ENCODE measurements around the gene EEF2KMT. TPM values are rescaled to one million over a fixed set of nuclear protein-coding genes. Genes with fewer than 3 reads are reported as not detected.

Gene EEF2KMT
- total and polyA plus RNA-seq, 2 of the 13 experiments (the other 11 are each of a cell fraction or from before 2014, with no cell fraction given): 10.7 to 26.9 TPM

DNA sequence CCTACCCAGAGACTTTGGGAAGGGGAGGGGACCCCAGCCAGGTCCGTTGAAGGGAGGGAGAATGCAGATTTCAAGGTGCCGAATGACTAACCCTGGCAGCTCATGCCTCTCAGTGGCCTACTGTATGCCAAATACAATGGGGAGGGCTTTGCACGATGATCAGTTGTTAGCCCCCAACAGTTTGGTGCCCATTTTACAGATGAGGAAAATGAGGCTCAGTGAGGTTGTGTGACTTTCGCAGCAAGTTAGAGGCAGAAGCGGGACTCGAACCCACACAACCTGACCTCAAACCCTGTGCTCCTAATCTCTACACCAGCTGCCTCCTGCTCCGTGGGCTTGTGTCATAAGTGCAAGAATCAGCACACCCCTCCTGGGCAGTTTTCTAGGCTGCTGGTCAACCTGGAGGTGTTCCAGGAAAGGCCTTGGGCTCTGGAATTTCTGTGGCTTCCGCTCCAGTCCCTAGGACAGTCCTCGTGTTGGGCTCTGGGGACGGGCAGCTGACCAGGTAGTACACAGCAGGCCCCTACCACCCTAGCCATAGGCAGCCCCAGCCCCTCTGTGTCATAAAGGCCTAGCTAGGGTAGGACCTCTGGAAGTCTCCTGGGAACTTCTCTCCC lies 52.0 kb downstream of the EEF2KMT start (continued):
- TF ChIP-seq, protein P1, sequence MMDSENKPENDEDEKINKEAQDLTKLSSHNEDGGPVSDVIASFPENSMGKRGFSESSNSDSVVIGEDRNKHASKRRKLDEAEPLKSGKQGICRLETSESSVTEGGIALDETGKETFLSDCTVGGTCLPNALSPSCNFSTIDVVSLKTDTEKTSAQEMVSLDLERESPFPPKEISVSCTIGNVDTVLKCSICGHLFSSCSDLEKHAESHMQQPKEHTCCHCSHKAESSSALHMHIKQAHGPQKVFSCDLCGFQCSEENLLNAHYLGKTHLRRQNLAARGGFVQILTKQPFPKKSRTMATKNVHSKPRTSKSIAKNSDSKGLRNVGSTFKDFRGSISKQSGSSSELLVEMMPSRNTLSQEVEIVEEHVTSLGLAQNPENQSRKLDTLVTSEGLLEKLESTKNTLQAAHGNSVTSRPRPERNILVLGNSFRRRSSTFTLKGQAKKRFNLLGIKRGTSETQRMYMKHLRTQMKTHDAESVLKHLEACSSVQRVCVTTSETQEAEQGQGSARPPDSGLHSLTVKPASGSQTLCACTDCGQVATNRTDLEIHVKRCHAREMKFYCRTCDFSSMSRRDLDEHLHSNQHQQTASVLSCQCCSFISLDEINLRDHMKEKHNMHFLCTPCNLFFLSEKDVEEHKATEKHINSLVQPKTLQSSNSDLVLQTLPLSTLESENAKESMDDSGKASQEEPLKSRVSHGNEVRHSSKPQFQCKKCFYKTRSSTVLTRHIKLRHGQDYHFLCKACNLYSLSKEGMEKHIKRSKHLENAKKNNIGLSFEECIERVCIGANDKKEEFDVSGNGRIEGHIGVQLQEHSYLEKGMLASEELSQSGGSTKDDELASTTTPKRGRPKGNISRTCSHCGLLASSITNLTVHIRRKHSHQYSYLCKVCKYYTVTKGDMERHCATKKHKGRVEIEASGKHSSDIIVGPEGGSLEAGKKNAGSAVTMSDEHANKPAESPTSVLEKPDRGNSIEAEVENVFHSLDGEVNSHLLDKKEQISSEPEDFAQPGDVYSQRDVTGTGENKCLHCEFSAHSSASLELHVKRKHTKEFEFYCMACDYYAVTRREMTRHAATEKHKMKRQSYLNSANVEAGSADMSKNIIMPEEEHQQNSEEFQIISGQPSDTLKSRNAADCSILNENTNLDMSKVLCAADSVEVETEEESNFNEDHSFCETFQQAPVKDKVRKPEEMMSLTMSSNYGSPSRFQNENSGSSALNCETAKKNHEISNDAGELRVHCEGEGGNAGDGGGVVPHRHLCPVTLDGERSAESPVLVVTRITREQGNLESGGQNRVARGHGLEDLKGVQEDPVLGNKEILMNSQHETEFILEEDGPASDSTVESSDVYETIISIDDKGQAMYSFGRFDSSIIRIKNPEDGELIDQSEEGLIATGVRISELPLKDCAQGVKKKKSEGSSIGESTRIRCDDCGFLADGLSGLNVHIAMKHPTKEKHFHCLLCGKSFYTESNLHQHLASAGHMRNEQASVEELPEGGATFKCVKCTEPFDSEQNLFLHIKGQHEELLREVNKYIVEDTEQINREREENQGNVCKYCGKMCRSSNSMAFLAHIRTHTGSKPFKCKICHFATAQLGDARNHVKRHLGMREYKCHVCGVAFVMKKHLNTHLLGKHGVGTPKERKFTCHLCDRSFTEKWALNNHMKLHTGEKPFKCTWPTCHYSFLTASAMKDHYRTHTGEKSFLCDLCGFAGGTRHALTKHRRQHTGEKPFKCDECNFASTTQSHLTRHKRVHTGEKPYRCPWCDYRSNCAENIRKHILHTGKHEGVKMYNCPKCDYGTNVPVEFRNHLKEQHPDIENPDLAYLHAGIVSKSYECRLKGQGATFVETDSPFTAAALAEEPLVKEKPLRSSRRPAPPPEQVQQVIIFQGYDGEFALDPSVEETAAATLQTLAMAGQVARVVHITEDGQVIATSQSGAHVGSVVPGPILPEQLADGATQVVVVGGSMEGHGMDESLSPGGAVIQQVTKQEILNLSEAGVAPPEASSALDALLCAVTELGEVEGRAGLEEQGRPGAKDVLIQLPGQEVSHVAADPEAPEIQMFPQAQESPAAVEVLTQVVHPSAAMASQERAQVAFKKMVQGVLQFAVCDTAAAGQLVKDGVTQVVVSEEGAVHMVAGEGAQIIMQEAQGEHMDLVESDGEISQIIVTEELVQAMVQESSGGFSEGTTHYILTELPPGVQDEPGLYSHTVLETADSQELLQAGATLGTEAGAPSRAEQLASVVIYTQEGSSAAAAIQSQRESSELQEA (CRISPR knock-in tag; IDR thresholded peaks at IDR 0.05; ENCODE audit: not compliant biosample characterization): peak; percentile 31
- TF ChIP-seq ZNF143 (CRISPR knock-in tag; IDR thresholded peaks at IDR 0.05) (no peak), MTA1 (CRISPR knock-in tag; IDR thresholded peaks at IDR 0.05; ENCODE audit: borderline replicate concordance) (no peak), HNF1A (IDR thresholded peaks at IDR 0.05; ENCODE audit: low read depth) (no peak), HNF1A (CRISPR knock-in tag; IDR thresholded peaks at IDR 0.05; ENCODE audit: borderline replicate concordance) (no peak), SRSF4 (IDR thresholded peaks at IDR 0.05; ENCODE audit: low read depth, low read length, poor library complexity, severe bottlenecking) (no peak), ZNF879 (CRISPR knock-in tag; IDR thresholded peaks at IDR 0.05) (no peak; the same call in 1 of the 2 replicates), EED (CRISPR knock-in tag; IDR thresholded peaks at IDR 0.05) (0 out of 2 replicates have a peak, but pooled peaks have one; percentile 54)
- TF ChIP-seq, protein P2, sequence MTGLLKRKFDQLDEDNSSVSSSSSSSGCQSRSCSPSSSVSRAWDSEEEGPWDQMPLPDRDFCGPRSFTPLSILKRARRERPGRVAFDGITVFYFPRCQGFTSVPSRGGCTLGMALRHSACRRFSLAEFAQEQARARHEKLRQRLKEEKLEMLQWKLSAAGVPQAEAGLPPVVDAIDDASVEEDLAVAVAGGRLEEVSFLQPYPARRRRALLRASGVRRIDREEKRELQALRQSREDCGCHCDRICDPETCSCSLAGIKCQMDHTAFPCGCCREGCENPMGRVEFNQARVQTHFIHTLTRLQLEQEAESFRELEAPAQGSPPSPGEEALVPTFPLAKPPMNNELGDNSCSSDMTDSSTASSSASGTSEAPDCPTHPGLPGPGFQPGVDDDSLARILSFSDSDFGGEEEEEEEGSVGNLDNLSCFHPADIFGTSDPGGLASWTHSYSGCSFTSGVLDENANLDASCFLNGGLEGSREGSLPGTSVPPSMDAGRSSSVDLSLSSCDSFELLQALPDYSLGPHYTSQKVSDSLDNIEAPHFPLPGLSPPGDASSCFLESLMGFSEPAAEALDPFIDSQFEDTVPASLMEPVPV (CRISPR knock-in tag; IDR thresholded peaks at IDR 0.05): no peak
